Choroid plexus epithelial cell (primary cell): ENCODE results near the gene TMCC3.
A peak's percentile ranks its signal among the peaks of the same experiment; 100 is the strongest.

ENCODE experiments used
- DNase-seq: peaks from one replicate; pipeline ENCODE4 v3.0.0-alpha.2; 2010; ENCODE audit warnings: low read depth
- H3K4me3 ChIP-seq: 2 replicates; pipeline ENCODE4 v1.5.1; 2011; ENCODE audit warnings: low read depth, mild to moderate bottlenecking, control low read depth, low read length, moderate library complexity
- CTCF ChIP-seq: conservative IDR thresholded peaks from 2 replicates; pipeline ENCODE4 v1.5.1; 2011; ENCODE audit warnings: low read depth, mild to moderate bottlenecking, control low read depth, inconsistent platforms, low read length, moderate library complexity

Gene TMCC3

GRCh38 chr12:94592080-94592479 lies 58.3 kb downstream of the TMCC3 start:
- no peak for TF ChIP-seq CTCF
- no peak overlapping the region for H3K4me3 ChIP-seq
- no peak for DNase-seq

GRCh38 chr12:94590428-94590827 lies 59.9 kb downstream of the TMCC3 start:
- H3K4me3 ChIP-seq: no peak overlapping the region
- TF ChIP-seq CTCF: no peak
- DNase-seq: no peak

GRCh38 chr12:94589591-94590001 lies 60.8 kb downstream of the TMCC3 start:
- no peak for DNase-seq
- TF ChIP-seq CTCF: no peak
- H3K4me3 ChIP-seq: no peak overlapping the region

- no peak overlapping the region for H3K4me3 ChIP-seq
- no peak for DNase-seq
- no peak for TF ChIP-seq CTCF
Observed at GRCh38 chr12:94588346-94588745, 62.0 kb downstream of the TMCC3 start.

GRCh38 chr12:94587266-94588241 lies 62.8 kb downstream of the TMCC3 start:
- no peak for TF ChIP-seq CTCF
- no peak overlapping the region for H3K4me3 ChIP-seq
- DNase-seq: no peak

GRCh38 chr12:94586589-94587259 lies 63.6 kb downstream of the TMCC3 start:
- TF ChIP-seq CTCF: no peak
- DNase-seq: peak; percentile 19
- H3K4me3 ChIP-seq: no peak overlapping the region
